ENCODE data around the gene SIGLEC10.

DNA sequence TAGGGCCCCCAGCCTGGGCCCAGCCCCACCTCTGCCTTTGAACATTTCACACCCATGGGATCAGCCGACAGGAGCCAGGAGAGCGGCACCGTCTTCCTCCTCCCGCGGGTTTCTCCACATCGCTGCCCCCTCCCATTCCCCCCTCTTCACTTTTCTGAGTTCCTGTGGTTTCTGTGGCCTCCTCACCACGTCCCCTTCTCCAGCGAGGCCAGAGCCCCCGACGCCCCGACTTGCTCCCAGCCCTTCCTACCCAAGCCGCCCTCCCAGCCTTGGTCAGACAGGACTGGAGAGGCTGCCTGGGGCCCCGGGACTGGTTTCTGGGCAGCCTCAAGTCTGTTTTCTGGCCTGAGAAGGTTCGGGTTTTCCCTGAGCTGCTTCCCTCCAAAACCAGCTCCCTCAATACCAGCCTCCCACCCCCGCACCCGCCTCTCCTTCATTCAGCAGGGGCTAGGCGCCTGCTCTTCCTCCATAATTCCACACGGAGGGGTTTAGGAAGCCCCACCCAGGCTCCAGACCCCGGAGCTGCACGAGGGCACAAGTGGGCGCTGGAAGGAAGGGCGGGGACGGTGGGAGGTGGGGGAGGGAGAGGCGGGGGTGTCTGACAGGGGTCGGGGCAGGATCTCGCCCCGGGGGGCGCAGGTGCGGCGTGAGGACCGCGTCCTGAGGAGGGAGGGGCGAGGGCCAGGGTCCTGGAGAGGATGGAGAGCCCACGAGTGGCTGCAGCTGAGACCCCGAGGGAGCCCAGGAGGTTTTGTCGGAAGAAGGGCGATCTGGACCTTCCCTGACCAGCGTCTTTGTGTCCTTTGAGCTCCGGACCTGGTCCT lies 4.0 kb upstream of the SIGLEC10 start:
- TF ChIP-seq, protein P1, sequence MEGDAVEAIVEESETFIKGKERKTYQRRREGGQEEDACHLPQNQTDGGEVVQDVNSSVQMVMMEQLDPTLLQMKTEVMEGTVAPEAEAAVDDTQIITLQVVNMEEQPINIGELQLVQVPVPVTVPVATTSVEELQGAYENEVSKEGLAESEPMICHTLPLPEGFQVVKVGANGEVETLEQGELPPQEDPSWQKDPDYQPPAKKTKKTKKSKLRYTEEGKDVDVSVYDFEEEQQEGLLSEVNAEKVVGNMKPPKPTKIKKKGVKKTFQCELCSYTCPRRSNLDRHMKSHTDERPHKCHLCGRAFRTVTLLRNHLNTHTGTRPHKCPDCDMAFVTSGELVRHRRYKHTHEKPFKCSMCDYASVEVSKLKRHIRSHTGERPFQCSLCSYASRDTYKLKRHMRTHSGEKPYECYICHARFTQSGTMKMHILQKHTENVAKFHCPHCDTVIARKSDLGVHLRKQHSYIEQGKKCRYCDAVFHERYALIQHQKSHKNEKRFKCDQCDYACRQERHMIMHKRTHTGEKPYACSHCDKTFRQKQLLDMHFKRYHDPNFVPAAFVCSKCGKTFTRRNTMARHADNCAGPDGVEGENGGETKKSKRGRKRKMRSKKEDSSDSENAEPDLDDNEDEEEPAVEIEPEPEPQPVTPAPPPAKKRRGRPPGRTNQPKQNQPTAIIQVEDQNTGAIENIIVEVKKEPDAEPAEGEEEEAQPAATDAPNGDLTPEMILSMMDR (IDR thresholded peaks at IDR 0.05): no peak
- TF ChIP-seq POLR2AphosphoS5 (IDR thresholded peaks at IDR 0.05): no peak

Measured in sigmoid colon (tissue), 4 donors.